B cell (primary cell): ENCODE results near the gene JAG2.

ENCODE experiments used
- EZH2 ChIP-seq: IDR thresholded peaks from 2 replicates; pipeline ENCODE4 v1.6.1; 2012; ENCODE audit warnings: borderline replicate concordance, low read depth, mild to moderate bottlenecking, moderate library complexity, low read length; ENCODE audit not compliant: insufficient read depth, poor library complexity, severe bottlenecking
- TF ChIP-seq, protein P1 (sequence below): fragments of 200-600 bp; IDR thresholded peaks from one replicate; pipeline ENCODE4 v1.8.0; 2022; ENCODE audit warnings: antibody characterized with exemption, mild to moderate bottlenecking

DNA sequence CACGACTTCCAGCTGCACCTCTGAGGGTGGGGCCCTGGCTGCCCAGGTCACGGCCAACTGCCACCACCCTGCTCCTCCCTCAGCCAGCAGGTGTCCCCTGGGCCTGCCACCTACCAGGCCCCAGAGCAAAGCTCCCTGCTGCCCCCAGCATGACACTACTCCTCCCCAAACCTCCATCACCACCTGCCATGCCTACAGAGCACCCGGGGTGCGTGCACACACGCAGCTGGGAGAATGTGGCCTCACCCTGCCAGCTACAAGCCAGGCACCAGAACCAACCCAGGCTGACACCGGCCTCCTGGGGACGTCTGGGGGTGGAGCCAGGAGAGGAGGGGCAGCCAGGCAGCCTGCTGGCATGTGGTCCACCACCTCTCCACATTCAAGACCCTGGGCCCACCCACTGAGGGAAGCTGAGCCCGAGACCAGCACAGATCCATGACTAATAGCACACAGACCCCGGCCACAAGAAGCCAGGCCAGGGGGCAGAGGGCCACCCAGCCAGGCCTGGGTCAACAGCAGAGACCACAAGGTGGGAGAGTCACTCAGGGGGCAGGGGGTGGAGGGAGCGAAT lies 3.4 kb downstream of the JAG2 start:
- TF ChIP-seq, protein P1, sequence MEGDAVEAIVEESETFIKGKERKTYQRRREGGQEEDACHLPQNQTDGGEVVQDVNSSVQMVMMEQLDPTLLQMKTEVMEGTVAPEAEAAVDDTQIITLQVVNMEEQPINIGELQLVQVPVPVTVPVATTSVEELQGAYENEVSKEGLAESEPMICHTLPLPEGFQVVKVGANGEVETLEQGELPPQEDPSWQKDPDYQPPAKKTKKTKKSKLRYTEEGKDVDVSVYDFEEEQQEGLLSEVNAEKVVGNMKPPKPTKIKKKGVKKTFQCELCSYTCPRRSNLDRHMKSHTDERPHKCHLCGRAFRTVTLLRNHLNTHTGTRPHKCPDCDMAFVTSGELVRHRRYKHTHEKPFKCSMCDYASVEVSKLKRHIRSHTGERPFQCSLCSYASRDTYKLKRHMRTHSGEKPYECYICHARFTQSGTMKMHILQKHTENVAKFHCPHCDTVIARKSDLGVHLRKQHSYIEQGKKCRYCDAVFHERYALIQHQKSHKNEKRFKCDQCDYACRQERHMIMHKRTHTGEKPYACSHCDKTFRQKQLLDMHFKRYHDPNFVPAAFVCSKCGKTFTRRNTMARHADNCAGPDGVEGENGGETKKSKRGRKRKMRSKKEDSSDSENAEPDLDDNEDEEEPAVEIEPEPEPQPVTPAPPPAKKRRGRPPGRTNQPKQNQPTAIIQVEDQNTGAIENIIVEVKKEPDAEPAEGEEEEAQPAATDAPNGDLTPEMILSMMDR, result no peak
- no peak for TF ChIP-seq EZH2
